Activated CD8-positive, alpha-beta memory T cell treated with anti-CD3 and anti-CD28 coated beads, Interleukin-2, amount 50 U/mL, for 1 hour (primary cell): ENCODE data around the gene SREBF2.

Experiments used
- DNase-seq: peaks from one replicate; pipeline ENCODE4 v3.0.0-alpha.2; 2020; ENCODE audit errors: extremely low read depth

The SREBF2 gene

GRCh38 chr22:41876675-41877074 lies 43.8 kb downstream of the SREBF2 start:
- DNase-seq: no peak

- no peak for DNase-seq
These were observed 47.7 kb downstream of the SREBF2 start for GRCh38 chr22:41880653-41881052.

- no peak for DNase-seq
These were observed 50.5 kb downstream of the SREBF2 start for GRCh38 chr22:41883400-41883799.

- DNase-seq: no peak
These were observed 52.2 kb downstream of the SREBF2 start for GRCh38 chr22:41885116-41885515.

- no peak for DNase-seq
These were observed 52.6 kb downstream of the SREBF2 start for GRCh38 chr22:41885516-41885915.

- DNase-seq: no peak
These were observed 55.8 kb downstream of the SREBF2 start for GRCh38 chr22:41888627-41889200.

GRCh38 chr22:41891407-41891806 lies 58.5 kb downstream of the SREBF2 start:
- no peak for DNase-seq

- no peak for DNase-seq
These were observed 59.8 kb downstream of the SREBF2 start for GRCh38 chr22:41892721-41893120.

GRCh38 chr22:41893591-41894375 lies 60.9 kb downstream of the SREBF2 start:
- DNase-seq: no peak

- DNase-seq: no peak
These were observed 65.7 kb downstream of the SREBF2 start for GRCh38 chr22:41898645-41899044.

- DNase-seq: no peak
These were observed 66.2 kb downstream of the SREBF2 start for GRCh38 chr22:41899110-41899509.

- no peak for DNase-seq
These were observed 67.2 kb downstream of the SREBF2 start for GRCh38 chr22:41899992-41900651.

- no peak for DNase-seq
These were observed 67.9 kb downstream of the SREBF2 start for GRCh38 chr22:41900652-41901312.

- DNase-seq: no peak
These were observed 69.1 kb downstream of the SREBF2 start for GRCh38 chr22:41902016-41902415.

- DNase-seq: no peak
These were observed 70.1 kb downstream of the SREBF2 start for GRCh38 chr22:41902932-41903421.

- DNase-seq: no peak
These were observed 71.8 kb downstream of the SREBF2 start for GRCh38 chr22:41904450-41905410.

GRCh38 chr22:41905411-41906202 lies 72.7 kb downstream of the SREBF2 start:
- DNase-seq: no peak

- no peak for DNase-seq
These were observed 73.9 kb downstream of the SREBF2 start for GRCh38 chr22:41906822-41907221.

GRCh38 chr22:41907436-41908401 lies 74.8 kb downstream of the SREBF2 start:
- no peak for DNase-seq
